Right kidney (tissue), 1 donor: ENCODE results near the gene OCIAD1.
"Not testable (repeated sequence)": the region's sequence is repeated elsewhere in the genome, so short reads cannot be mapped to it uniquely, and the experiment has no call there.

ENCODE experiments used
- DNase-seq: peaks from one replicate; pipeline ENCODE4 v3.0.0-alpha.2; 2016

OCIAD1 gene

DNA sequence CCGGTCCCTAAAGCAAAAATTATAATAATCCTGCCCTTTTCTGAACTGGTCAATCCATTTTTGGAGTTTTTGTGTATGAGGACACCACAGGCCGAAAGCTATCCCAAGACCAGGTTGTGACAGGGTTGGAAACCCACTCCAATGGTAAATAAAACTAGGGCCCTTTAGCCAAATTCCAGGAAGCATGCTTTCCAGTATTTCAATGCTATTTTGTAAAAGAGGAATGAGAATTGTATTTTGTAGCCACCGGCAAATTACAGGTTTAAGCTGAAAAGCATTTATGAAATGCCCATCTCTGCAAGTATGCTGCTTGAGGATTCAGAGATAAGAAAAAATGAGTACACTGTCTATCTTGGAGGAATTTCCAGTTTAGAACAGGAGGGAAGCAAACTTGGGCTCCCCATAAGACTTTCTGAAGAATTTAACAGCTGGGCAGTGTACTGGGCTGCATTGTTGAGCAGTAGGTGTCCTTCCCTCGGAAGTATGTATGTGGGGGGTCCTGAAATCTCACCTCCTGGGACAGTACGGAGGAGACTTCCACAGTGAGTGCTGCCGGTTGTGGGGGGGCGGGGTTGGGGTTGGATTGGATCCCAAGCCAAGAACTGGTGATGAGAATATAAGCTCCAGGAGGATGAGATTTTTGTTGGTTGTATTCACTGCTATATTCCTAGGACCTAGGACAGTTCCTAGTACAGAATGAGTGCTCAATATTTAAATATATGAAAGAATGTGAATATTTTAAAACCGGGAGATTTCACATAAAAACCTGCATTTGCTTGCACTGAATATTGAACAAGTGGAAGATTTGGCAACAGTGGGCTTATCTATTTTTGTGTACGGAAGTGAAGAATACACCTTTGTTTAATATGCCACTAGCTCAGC, 48.9 kb downstream of the OCIAD1 start:
- DNase-seq: no peak

DNA sequence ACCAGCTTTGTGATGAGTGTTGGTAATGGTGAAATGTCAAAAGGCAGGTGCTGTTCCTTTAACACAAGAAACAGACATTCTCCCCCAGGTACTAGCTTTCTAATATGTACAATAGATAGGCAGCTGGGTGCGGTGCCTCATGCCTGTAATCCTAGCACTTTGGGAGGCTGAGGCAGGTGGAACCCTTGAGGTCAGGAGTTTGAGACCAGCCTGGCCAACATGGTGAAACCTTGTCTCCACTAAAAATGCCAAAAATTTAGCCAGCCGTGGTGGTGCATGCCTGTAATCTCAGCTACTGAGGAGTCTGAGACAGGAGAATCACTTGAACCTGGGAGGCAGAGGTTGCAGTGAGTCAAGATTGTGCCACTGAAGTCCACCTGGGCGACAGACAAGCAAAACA, 50.8 kb downstream of the OCIAD1 start:
- DNase-seq: not testable (repeated sequence)

DNA sequence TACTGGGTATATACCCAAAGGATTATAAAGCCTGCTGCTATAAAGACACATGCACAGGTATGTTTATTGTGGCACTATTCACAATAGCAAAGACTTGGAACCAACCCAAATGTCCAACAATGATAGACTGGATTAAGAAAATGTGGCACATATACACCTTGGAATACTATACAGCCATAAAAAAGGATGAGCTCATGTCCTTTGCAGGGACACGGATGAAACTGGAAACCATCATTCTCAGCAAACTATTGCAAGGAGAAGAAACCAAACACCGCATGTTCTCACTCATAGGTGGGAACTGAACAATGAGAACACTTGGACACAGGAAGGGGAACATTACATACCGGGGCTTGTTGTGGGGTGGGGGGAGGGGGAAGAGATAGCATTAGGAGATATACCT, 58.9 kb downstream of the OCIAD1 start:
- DNase-seq: not testable (repeated sequence)

DNA sequence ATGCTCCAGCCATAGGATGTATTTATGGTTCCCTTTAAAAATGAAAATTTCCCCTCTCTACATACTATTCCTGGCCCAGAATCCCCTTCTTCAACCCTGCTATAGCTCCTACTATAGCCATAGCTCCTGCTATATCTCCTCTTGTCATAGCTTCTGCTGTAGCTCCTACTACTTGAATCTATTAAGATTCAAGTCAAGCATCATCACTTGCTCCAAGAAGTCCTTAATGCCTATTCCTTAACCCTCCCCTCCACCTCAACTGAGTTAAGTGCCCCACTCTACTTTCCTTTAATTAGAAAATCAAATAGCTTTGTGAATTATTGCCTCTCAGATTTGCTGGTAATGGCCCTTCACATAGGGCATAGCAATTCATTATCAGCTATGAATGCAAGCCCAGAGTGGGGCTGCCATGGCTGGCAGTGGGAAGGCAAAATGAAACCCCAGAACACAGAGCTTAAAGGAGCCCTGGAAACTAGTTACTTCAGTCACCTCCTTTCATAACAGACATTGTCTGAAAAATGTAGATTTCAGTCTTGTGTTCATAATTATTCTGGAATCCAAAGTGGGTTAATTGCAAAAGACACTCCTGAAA, 60.2 kb downstream of the OCIAD1 start:
- DNase-seq: no peak

DNA sequence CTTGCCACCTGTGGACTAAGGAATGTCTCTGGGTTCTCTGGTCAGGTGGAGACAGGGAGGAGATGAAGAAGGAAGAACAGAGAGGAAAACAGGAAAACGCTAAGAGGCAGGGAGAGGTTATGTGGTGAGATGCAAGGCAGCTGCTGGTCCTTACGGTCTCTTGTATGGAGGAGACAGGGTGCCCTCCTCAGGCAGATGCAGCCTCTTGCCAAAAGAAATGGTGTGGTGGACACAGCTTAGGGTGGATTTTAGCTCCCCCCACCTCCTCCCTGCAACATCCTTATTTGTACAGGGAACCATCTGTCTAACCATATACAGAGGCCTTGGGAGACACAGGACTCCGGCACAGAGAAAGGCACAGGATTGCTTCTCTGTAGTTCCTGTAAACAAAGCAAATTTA, 66.0 kb downstream of the OCIAD1 start:
- DNase-seq: no peak

DNA sequence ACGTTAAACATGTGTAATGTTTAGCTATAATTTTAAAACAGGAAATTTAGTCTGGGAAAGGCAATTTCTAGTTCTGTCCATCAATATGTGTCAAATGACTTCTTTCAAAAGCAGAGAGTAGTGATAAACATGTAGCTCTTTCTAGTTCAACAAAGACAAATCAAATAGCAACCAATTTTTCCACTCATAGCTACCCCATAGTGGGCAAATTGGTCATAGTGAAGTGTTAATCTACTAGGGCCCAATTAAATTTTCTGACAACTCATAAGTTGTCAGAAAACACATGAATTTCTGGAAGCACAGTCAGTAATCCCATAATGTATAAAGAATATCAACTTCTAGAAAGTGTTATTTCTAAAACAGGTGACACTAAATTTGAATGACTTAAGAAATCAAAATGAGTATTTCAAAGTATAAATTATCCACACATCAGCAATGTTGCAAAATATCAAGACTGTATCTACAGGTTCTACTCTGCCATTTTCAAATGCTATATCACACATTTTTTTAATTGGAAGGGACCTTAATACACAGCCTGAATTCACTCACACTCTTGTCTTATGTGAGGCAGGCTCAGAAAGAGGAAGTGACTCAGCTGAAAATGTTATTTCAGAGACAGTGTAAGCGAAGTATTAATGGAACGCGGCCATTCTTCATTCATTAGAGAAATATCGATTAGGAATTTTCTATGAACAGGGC, 68.0 kb downstream of the OCIAD1 start:
- DNase-seq: no peak

DNA sequence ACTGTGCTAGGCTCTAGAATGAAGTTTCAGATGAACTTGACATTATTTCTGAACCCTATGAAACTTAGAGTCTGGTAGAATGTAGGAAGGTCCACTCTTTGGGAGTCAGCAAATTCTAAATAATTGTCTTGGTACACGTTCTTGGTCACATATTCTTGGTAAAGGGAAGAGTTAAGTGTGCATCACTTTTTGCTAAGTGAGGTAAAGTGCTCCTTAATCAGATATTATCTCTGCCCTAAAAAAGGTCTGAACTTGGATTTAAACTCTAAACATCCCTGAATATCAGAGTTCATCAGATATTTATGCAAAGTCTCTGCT, 68.5 kb downstream of the OCIAD1 start:
- no peak for DNase-seq

DNA sequence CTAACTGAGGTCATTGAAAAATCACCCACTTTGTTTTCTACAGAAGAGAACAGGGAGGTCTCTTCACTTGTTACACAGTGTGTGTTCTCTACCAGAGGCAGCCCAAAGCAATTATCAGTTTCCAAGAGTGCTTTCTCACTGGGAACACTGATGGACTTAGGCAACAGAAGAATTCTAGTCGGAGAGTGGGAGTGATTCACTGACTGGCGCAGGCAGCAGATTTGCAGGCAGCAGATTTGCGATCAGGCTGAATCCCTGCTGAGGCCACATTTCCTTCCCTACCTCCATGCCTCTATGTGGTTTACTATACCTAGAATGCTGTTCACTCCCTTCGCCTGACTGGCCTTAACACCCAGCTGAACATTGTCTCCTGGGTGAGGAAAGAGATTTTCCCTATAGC, 69.1 kb downstream of the OCIAD1 start:
- no peak for DNase-seq

DNA sequence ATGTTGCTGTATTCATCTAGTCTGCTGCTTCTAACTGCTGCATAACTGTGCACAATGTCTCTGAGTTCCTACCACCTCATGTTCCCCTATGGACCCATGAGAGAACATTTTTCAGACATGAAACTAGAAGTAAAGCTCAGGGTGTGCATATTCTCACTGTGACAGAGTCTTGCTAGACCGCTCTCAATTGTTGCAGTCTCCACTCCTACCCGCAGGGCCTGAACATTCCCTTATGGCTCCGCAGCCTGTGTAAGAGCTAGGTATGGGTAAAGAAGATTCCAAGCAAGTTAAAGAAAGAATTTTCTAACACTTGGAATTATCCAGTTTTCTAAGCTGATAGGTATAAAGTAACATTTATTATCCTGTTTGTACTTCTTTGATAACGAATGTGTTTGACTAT, 70.3 kb downstream of the OCIAD1 start:
- DNase-seq: no peak

DNA sequence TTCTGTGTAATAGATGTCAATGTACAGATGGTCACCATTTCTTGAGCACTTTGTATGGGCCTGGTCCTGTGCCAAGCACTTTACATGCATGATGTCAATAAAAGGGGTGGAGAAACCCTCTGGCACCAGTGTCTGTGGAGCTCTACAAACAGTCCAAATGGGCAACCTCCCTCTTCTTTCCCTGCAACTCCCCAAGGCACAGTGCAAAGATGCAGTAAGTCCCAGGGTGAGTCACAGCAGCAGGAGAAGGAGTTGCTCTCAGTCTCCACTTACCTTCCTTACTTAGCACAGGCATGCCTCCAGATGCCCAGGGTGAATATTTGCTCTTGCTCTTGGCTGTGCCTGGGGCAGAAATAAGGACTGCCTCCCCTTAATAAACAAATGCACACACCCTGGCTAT, 71.4 kb downstream of the OCIAD1 start:
- no peak for DNase-seq

DNA sequence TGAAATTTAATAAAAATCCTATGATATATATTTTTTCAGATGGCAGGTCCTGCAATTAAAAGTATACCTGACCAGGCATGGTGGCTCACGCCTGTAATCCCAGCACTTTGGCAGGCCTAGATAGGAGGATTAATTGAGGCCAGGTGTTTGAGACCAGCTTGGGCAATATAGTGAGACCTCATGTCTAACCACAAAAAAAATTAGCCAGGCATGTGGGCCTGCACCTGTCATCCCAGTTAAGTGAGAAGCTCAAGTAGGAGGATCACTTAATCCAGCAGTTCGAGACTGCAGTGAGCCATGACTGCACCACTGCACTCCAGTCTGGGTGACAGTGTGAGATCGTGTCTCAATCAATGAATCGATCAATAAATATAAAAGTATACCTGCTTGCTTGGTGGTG, 73.2 kb downstream of the OCIAD1 start:
- no peak for DNase-seq

DNA sequence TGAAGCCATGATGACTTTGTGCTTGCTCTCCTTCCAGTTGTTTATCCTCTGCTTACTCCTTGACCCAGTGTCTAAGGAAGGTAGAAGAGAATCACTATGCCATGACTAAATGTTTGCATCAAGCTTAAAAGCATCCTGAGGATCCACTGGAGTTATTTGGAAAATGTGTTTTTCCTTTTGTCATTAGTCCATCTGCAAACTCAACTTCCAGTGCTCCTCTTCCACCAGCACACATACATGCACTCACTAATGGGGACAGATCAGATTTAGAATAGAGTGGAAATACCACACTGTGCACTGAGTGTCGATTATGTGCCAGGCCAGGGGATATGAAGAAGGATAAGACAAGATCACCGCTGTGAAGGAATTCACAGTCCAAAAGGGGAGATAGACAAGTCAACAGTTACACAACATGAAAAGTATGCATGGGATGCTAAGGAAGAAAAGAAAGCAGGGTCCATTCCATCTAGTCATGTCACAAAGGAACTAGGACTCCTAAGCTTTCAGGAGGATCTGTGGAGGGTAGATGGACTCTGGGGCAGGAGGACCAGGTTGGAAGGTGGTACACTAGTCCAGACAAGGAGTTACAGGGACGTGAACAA, 73.8 kb downstream of the OCIAD1 start:
- no peak for DNase-seq

DNA sequence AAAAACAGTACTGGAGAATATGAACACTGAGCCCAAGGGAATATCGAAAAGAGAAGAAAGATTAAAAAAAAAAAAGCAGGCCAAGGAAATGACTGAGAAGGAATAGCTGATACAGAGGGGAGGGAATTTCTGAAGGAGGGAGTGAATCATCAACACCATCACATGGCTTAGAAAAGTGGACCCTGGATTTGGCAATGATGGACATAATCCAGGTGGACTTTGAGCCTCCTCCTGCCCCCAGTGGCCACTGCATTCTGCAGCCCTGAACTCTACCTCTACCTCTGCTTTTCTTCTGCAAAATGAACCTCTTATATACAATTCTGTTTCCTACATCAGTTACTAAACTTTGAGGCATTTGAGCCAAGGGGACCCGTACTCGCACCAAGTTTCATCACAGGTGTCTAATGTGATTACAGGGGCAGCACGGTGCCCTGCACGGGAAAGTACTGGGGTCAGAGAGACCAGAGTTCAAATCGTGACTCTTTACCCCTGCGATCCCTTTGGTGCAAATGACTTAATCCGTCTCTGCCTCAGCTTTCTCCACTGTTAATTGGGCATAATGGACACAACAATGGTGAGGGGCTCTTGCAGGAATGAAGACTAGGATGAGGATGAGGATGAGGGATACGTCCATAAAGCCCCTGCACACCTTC, 74.6 kb downstream of the OCIAD1 start:
- peak; percentile 12 for DNase-seq

DNA sequence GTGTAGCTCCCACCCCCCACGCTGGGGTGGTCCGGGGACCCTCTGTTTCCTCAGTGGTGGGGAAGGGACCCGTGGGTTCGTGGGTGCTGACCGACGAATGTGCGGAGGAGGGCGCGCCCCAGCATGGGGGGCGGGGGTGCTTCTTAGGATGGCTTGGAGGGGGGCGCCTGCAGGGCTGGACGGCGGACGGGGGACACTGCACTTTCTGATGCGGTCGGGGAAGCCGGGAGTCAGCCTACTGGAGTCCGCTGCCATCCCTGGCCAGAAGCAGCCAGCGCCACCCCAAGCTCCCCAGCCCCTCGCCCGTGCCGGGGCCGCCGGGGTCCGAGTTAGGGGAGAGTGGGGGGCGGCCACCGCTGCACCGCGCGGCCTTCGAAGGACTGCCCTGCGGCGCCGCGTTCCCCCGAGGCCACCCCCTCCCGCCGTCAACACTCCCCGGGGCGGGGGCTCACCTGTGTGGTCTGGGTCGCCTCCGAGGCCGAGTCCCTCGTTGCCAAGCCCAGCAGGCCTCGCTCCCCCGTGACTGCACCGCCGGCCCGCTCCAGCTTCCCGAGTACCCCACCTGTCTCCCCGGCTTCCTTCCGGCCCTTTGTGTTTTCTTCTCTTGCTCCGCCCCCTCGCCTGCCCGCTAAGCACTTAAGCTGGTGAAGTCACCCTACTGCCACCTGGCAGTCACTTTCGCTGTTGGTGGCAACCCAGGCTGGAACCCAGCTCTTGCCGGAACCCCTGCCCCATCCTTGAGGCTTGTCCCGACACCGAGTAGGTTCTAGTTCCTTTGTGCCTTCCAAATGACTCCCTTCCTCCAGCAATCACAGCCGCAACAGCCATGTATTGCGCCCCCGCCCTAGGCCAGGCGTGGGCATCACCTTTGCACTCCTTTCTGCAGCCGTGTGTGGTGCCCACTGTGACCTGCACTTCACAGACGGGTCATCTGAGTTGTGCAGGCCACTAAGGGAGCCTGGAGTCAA, 75.6 kb downstream of the OCIAD1 start, which contains the start of gene OCIAD2:
TSS of gene OCIAD2 (minus strand) at position 569 of the 968 bp plus-strand sequence. CDS start 2,225 bp downstream, outside the sequence.
- peak; percentile 79 for DNase-seq

DNA sequence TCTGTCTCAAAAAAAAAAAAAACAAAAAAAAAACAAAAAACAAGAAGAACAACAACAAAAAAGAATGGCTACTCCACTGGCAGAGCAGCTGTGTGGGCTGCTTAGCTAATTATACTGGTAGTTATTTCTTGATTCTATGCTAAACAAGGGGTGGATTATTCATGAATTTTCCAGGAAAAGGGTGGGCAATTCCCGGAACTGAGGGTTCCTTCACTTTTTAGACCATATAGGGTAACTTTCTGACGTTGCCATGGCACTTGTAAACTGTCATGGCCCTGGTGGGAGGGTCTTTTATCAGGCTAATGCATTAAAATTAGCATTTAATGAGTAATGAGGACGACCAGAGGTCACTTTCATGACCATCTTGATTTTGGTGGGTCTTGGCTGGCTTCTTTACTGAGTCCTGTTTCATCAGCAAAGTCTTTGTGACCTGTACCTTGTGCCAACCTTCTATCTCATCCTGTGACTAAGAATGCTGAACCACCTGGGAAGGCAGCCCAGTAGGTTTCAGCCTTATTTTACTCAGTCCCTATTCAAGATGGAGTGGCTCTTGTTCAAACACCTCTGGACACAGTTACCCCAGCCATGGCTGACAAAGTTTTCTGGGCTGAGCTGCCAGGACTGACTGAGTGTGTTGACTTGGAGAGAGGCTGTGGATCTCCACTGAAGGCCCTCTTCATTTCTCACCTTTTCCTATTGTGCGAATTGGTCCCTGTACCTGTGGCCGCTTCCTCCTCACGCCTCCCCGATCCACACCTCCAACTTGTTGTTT, 77.0 kb downstream of the OCIAD1 start:
- DNase-seq: no peak

DNA sequence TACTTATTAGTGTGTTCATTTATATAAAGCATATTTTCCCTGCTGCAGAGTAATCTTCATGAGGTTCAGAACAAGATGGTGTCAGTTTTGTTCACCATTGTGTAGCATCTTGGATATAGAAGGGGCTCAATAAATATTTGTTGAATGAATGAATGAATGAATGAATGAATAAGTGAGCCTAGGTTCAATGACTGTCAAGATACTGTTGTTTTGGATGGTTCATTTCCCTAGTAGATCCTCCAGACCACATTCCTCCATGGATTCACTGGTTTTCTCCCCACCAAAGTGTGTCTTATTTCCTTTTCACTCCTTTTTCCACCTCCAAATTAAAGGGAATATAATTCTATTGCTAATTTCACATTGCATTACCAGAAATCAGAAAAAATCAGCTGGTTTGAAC, 77.8 kb downstream of the OCIAD1 start:
- DNase-seq: no peak

DNA sequence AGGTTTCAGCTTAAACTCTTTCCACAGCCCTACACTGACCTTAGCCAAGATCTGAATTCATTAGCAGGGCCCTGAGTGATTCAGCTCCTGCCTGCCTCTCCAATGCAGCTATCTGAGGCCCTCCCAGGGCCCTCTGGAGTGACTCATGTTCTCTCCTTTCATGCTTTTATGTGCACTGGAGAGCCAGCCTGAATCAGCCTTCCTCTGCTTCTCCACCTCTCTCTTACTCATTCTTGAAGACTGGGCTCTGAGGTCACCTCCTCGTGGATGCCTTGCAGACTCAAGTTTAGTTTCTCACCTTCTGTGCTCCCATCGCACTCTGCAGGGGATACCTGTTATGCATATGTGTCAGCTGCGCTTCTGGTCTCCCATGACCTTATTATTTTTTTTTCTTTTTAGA, 78.8 kb downstream of the OCIAD1 start:
- DNase-seq: no peak

DNA sequence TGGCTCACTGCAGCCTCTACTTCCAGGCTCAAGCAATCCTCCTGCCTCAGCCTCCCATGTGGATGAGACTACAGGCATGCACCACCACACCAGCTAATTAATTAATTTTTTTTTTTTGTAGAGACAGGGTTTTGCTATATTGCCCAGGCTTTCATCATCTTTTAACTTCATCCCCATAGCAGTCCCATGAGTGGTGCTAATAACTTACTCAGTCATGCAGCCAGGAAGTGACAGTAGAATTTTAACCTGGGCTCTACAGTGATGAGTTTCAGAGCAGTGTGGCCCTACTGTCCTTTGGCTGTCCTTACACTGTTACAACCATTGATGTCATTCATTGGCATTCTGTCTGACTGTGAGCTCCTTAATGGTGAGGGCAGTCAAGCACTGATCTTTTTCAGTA, 79.6 kb downstream of the OCIAD1 start:
- DNase-seq: no peak
